Fibroblast of lung (primary cell): ENCODE measurements around the gene FOXS1.

Source experiments
- EZH2 ChIP-seq: IDR thresholded peaks from 2 replicates; pipeline ENCODE4 v1.5.1; 2012; ENCODE audit warnings: low read length, control low read depth, mild to moderate bottlenecking; ENCODE audit errors: missing control alignments
- TF ChIP-seq, protein P1 (sequence below), 2 donors: IDR thresholded peaks in 1 of 2; conservative IDR thresholded peaks in 1 of 2; 1 replicate in 1 of 2; 2 replicates in 1 of 2; pipeline ENCODE4 v1.5.1; 2011 to 2012; ENCODE audit warnings: low read length in 2 of 2, control low read depth in 1 of 2, inconsistent platforms in 1 of 2, low read depth in 1 of 2, mild to moderate bottlenecking in 1 of 2

DNA sequence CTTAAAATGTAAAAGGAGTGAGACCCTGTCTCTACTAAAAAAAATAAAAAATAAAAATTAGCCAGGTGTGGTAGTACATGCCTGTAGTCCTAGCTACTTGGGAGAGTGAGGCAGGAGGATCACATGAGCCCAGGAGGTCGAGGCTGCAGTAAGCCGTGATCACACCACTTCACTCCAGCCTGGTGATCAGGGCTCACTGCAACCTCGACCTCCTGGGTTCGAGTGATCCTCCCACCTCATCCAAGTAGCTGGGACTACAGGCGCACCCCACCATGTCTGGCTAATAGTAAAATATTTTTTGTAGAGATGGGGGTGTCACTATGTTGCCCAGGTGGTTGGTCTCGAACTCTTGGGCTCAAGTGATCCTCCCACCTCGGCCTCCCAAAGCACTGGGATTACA lies 8.1 kb upstream of the FOXS1 start:
- TF ChIP-seq EZH2: no peak
- TF ChIP-seq, protein P1, sequence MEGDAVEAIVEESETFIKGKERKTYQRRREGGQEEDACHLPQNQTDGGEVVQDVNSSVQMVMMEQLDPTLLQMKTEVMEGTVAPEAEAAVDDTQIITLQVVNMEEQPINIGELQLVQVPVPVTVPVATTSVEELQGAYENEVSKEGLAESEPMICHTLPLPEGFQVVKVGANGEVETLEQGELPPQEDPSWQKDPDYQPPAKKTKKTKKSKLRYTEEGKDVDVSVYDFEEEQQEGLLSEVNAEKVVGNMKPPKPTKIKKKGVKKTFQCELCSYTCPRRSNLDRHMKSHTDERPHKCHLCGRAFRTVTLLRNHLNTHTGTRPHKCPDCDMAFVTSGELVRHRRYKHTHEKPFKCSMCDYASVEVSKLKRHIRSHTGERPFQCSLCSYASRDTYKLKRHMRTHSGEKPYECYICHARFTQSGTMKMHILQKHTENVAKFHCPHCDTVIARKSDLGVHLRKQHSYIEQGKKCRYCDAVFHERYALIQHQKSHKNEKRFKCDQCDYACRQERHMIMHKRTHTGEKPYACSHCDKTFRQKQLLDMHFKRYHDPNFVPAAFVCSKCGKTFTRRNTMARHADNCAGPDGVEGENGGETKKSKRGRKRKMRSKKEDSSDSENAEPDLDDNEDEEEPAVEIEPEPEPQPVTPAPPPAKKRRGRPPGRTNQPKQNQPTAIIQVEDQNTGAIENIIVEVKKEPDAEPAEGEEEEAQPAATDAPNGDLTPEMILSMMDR (conservative IDR thresholded peaks at IDR 0.05 in 1 of 2, IDR thresholded peaks at IDR 0.05 in 1 of 2; ENCODE audit: low read depth in 1 of 2, low read length in 2 of 2): no peak
